HepG2 (cell line): ENCODE data around the gene PTHLH. TPM values are rescaled to one million over a fixed set of nuclear protein-coding genes. Genes with fewer than 3 reads are reported as not detected.

ENCODE experiments used
- ATAC-seq: fragments of 200-7000 bp; cut with Tn5 transposase; 3 replicates; pipeline ENCODE4 v1.9.1; 2020; ENCODE audit warnings: mild to moderate bottlenecking, moderate library complexity
- BruUV-seq: library from RNA; stranded (reverse); fragments of 400-500 nt; replicated peaks from 2 replicates; lab custom pipeline; 2021; lab: Mats Ljungman, UMichigan
- CTCF ChIA-PET: fragments of 300-600 bp; formaldehyde crosslinking; extraction: SDS; loops from one replicate; lab custom pipeline; 2021; ENCODE audit warnings: low total read pairs, inconsistent platforms, low intra/inter-chr PET ratio; lab: Yijun Ruan, JAX
- POLR2A ChIA-PET: fragments of 350-600 bp; sonication (Branson Sonifier 250); formaldehyde crosslinking; loops from one replicate; lab custom pipeline; 2020; ENCODE audit warnings: antibody characterized with exemption, inconsistent platforms; lab: Yijun Ruan, JAX
- DNase-seq: peaks from one replicate; pipeline ENCODE4 v3.0.0-alpha.2; 2015; ENCODE audit warnings: low spot score
- FAIRE-seq: peaks from 3 replicates; lab custom pipeline; 2011; peaks lifted over from hg19 to GRCh38; lab: Jason Lieb, UNC
- H2AFZ ChIP-seq: one replicate; pipeline ENCODE4 v1.6.1; 2011; ENCODE audit warnings: low read length, inconsistent platforms
- H3K27ac ChIP-seq: fragments of 300-600 bp; 3 replicates; pipeline ENCODE4 v1.8.0; 2011; ENCODE audit warnings: mixed run types, mild to moderate bottlenecking, mixed read lengths, low read length, inconsistent platforms; ENCODE audit not compliant: insufficient read depth; ENCODE audit errors: extremely low read length
- H3K27me3 ChIP-seq, 2 experiments: fragments of 200-600 bp in 1 of 2; 2 replicates in 1 of 2; 3 replicates in 1 of 2; pipeline versions ENCODE4 v1.6.0 to v1.8.0; 2011; ENCODE audit warnings: low read length in 2 of 2, mild to moderate bottlenecking in 2 of 2, moderate library complexity in 2 of 2, inconsistent platforms in 1 of 2; ENCODE audit not compliant: insufficient read depth in 2 of 2, control insufficient read depth in 1 of 2
- H3K36me3 ChIP-seq, 2 experiments: fragments of 200-600 bp in 1 of 2; replicated peaks in 1 of 2; 2 replicates in 1 of 2; 3 replicates in 1 of 2; pipeline versions ENCODE4 v1.5.1 to v1.8.0; 2011; ENCODE audit warnings: low read length in 2 of 2, inconsistent platforms in 1 of 2; ENCODE audit not compliant: insufficient read depth in 2 of 2, control insufficient read depth in 1 of 2
- H3K4me1 ChIP-seq: 2 replicates; pipeline ENCODE4 v1.5.1; 2012; ENCODE audit warnings: low read length, inconsistent platforms; ENCODE audit not compliant: insufficient read depth
- H3K4me2 ChIP-seq: 2 replicates; pipeline ENCODE4 v1.6.0; 2011; ENCODE audit warnings: low read depth, low read length, inconsistent platforms
- H3K4me3 ChIP-seq, 3 experiments: fragments of 200-600 bp in 1 of 3; sonication (generic), shearing (Covaris generic) in 1 of 3; replicated peaks in 1 of 3; 2 replicates each; pipeline ENCODE4 v1.5.1; 2011 to 2016; ENCODE audit warnings: low read length in 3 of 3, inconsistent platforms in 2 of 3, low read depth in 2 of 3, mild to moderate bottlenecking in 2 of 3, control low read depth in 1 of 3, mixed read lengths in 1 of 3; ENCODE audit not compliant: insufficient read depth in 1 of 3
- H3K79me2 ChIP-seq: one replicate; pipeline ENCODE4 v1.6.1; 2011; ENCODE audit warnings: low read length, inconsistent platforms; ENCODE audit not compliant: insufficient read depth
- H3K9ac ChIP-seq: 2 replicates; pipeline ENCODE4 v1.6.0; 2011; ENCODE audit warnings: mild to moderate bottlenecking, low read depth, low read length, inconsistent platforms; ENCODE audit not compliant: insufficient read depth
- H3K9me3 ChIP-seq: 2 replicates; pipeline ENCODE4 v1.5.1; 2012; ENCODE audit warnings: mild to moderate bottlenecking, low read length
- H4K20me1 ChIP-seq: 2 replicates; pipeline ENCODE4 v1.6.0; 2011; ENCODE audit warnings: inconsistent platforms, mild to moderate bottlenecking, low read length, moderate library complexity; ENCODE audit not compliant: insufficient read depth
- AKAP8 ChIP-seq: sonication (generic); formaldehyde crosslinking; IDR thresholded peaks from 2 replicates; pipeline ENCODE4 v1.5.1; 2020; ENCODE audit warnings: mild to moderate bottlenecking, missing genetic modification reagents
- ARID2 ChIP-seq: sonication (generic); formaldehyde crosslinking; IDR thresholded peaks from 2 replicates; pipeline ENCODE4 v1.8.1; 2022; ENCODE audit warnings: mild to moderate bottlenecking, missing genetic modification reagents, borderline replicate concordance
- LCORL ChIP-seq, 2 experiments: fragments of 450-650 bp in 1 of 2; sonication (generic) in 1 of 2; formaldehyde crosslinking in 1 of 2; IDR thresholded peaks; 2 replicates each; pipeline versions ENCODE4 v1.5.0 to v1.6.1; 2017 to 2020; ENCODE audit warnings: antibody characterized with exemption in 1 of 2, missing genetic modification reagents in 1 of 2
- MAF1 ChIP-seq: sonication (generic); formaldehyde crosslinking; IDR thresholded peaks from 2 replicates; pipeline ENCODE4 v1.5.0; 2020; ENCODE audit warnings: missing genetic modification reagents, borderline replicate concordance
- PHF20 ChIP-seq: sonication (generic); formaldehyde crosslinking; IDR thresholded peaks from 2 replicates; pipeline ENCODE4 v1.5.0; 2020; ENCODE audit warnings: mild to moderate bottlenecking, missing genetic modification reagents
- TBL1XR1 ChIP-seq: fragments of 150-350 bp; IDR thresholded peaks from 2 replicates; pipeline ENCODE4 v1.6.1; 2014; ENCODE audit warnings: borderline replicate concordance, low read length; ENCODE audit not compliant: partially characterized antibody
- ZMYM4 ChIP-seq: sonication (generic); formaldehyde crosslinking; IDR thresholded peaks from 2 replicates; pipeline ENCODE4 v1.8.1; 2023; ENCODE audit warnings: mild to moderate bottlenecking, missing genetic modification reagents
- ZNF124 ChIP-seq: sonication (generic); formaldehyde crosslinking; IDR thresholded peaks from 2 replicates; pipeline ENCODE4 v1.4.0; 2020; ENCODE audit warnings: missing genetic modification reagents
- ZSCAN22 ChIP-seq: sonication (generic); formaldehyde crosslinking; IDR thresholded peaks from 2 replicates; pipeline ENCODE4 v1.4.0; 2020; ENCODE audit warnings: mild to moderate bottlenecking, missing genetic modification reagents
- WGBS: methylation state at CpG from one replicate; pipeline ENCODE4 v1.1.6; 2017; ENCODE audit warnings: low lambda C conversion rate; 5-methylcytosine and 5-hydroxymethylcytosine counted together
- in situ Hi-C: cut with HindIII; loops from 2 replicates; pipeline ENCODE4 v1.10.0; 2017; ENCODE audit warnings: low pct_unique_long_range_greater_than_20kb; ENCODE audit not compliant: extremely low pct_ligation_motif_present
- intact Hi-C: fragments of 100-400 bp; cut with micrococcal nuclease; formaldehyde crosslinking; loops from one replicate; pipeline ENCODE4 v1.10.0; 2022; ENCODE audit not compliant: unreplicated experiment
- polyA plus RNA-seq, 8 experiments: library from polyadenylated mRNA; depleted of rRNA in 3 of 8; stranded (reverse) in 7 of 8; unstranded in 1 of 8; fragments of >200 nt; fragmentation: Illumina TruSeq in 4 of 8; extraction: Trizol in 4 of 8; gene quantifications; 2 replicates each; pipeline versions ENCODE4 v1.2.1 to v1.2.3, GENCODE V29; 2011 to 2016; ENCODE audit warnings: low read depth in 4 of 8, missing spikeins in 1 of 8, mixed read lengths in 1 of 8; ENCODE audit not compliant: insufficient read depth in 1 of 8
- total RNA-seq, 5 experiments: library from RNA; depleted of rRNA; stranded (reverse); fragments of >200 nt; fragmentation: Illumina TruSeq; extraction: Trizol; gene quantifications; 2 replicates each; pipeline ENCODE4 v1.2.3, GENCODE V29; 2016; ENCODE audit warnings: low read depth in 1 of 5
- TF ChIP-seq, protein P1 (sequence below): sonication (generic); formaldehyde crosslinking; conservative IDR thresholded peaks from 2 replicates; pipeline ENCODE4 v1.5.0; 2020; ENCODE audit warnings: missing genetic modification reagents
- TF ChIP-seq, protein P2 (sequence below): IDR thresholded peaks from 2 replicates; pipeline ENCODE4 v1.6.1; 2016; ENCODE audit warnings: mild to moderate bottlenecking

Gene PTHLH
- total and polyA plus RNA-seq, 2 of the 13 experiments (the other 11 are each of a cell fraction or from before 2014, with no cell fraction given) = 0.22 TPM; not detected in 1

DNA sequence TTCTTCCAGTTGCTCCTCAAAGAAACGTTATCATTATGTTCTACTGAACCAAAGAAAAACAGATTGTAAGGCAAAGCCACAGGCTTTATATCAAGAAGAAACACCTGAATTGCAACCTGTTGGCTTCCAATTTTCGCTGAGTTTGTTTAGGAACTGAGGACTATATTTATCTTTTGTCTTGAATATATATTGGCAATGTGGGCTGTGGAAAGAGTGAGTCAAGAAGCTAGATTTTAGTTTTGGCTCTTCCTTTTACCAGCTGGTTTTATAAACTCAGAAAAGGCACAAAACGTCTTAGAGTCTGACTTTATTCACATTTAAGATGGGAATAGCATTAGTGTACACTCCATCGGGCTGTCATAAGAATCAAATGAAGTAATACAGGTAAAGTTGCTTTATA lies 10.4 kb upstream of the PTHLH start (continued):
- TF ChIP-seq TBL1XR1 (no peak), PHF20 (CRISPR knock-in tag) (no peak), AKAP8 (CRISPR knock-in tag) (no peak), ZSCAN22 (no peak), ARID2 (CRISPR knock-in tag) (no peak), ZMYM4 (CRISPR knock-in tag) (no peak)
- TF ChIP-seq, protein P1, sequence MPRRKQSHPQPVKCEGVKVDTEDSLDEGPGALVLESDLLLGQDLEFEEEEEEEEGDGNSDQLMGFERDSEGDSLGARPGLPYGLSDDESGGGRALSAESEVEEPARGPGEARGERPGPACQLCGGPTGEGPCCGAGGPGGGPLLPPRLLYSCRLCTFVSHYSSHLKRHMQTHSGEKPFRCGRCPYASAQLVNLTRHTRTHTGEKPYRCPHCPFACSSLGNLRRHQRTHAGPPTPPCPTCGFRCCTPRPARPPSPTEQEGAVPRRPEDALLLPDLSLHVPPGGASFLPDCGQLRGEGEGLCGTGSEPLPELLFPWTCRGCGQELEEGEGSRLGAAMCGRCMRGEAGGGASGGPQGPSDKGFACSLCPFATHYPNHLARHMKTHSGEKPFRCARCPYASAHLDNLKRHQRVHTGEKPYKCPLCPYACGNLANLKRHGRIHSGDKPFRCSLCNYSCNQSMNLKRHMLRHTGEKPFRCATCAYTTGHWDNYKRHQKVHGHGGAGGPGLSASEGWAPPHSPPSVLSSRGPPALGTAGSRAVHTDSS = no peak
- TF ChIP-seq, protein P2, sequence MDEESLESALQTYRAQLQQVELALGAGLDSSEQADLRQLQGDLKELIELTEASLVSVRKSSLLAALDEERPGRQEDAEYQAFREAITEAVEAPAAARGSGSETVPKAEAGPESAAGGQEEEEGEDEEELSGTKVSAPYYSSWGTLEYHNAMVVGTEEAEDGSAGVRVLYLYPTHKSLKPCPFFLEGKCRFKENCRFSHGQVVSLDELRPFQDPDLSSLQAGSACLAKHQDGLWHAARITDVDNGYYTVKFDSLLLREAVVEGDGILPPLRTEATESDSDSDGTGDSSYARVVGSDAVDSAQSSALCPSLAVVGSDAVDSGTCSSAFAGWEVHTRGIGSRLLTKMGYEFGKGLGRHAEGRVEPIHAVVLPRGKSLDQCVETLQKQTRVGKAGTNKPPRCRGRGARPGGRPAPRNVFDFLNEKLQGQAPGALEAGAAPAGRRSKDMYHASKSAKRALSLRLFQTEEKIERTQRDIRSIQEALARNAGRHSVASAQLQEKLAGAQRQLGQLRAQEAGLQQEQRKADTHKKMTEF (CRISPR knock-in tag) = no peak
- TF ChIP-seq, all 625 proteins: peak for 0

DNA sequence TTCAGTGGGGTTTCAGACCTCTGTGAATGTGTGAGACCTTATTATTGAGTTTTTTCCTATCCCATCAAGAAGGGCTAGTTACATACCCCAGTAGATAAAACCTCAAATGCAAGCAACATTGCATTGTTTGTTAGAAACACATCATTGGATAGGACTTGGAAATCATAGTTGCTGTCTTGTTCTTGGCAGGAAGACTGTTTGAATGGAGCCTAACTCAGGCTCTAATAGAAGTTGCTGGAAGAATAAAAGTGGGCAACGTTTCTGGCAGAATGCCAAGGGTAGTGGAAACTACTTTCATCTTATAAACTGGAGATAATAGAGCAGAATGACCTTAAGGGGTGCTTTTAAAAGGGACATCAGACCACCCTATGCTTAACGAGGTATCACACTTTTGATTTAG lies 9.9 kb upstream of the PTHLH start:
- Histone ChIP-seq H3K4me1 (no peaks in the 10 kb centered on the region), H3K27ac (no peak overlapping the region), H2AFZ (no peak overlapping the region), H4K20me1 (no peaks in the 10 kb centered on the region), H3K27me3 (no peaks in the 10 kb centered on the region), H3K79me2 (no peaks in the 10 kb centered on the region), H3K9me3 (no peaks in the 10 kb centered on the region), H3K4me2 (no peak overlapping the region), H3K9ac (no peak overlapping the region), H3K4me3 (no peak overlapping the region), H3K36me3 (no peaks in the 10 kb centered on the region)
- intact Hi-C loops (no loop called here), in situ Hi-C loops (no loop called here)
- WGBS = 0% methylated on average over 2 of the region's 2 CpGs
- ChIA-PET POLR2A (no interaction called here), CTCF (no interaction called here)
- DNase-seq (no peak), FAIRE-seq (no peak), ATAC-seq (no peak)
- BruUV-seq = no TSS peak
- TF ChIP-seq LCORL (IDR thresholded peaks at IDR 0.05) (peak; percentile 82), LCORL (CRISPR knock-in tag; IDR thresholded peaks at IDR 0.05) (no peak), MAF1 (CRISPR knock-in tag) (no peak), ZNF124 (no peak)
